Measurements from ENCODE around the gene GLA. TPM values are rescaled to one million over a fixed set of nuclear protein-coding genes. Genes with fewer than 3 reads are reported as not detected.

GLA gene
- total RNA-seq, 1 donor from 2014 or later, result 39.6 TPM

GRCh38 chrX:101390664-101391525, 16.8 kb downstream of the GLA start, which contains the start of gene RPL36A:
Gene RPL36A (plus strand): TSS chrX:101391011. CDS start chrX:101391044, 33 bp downstream.
- H3K27me3 ChIP-seq (ENCODE audit: control insufficient read depth, insufficient read depth, low read length), result no peaks in the 10 kb centered on the region
- no peaks in the 10 kb centered on the region for H3K36me3 ChIP-seq (ENCODE audit: control insufficient read depth, insufficient read depth, low read length)
- DNase-seq (ENCODE audit: low read depth), result peak; percentile 71
- H3K4me3 ChIP-seq (ENCODE audit: low read depth, low read length), result peak within 1 kb of the TSS; percentile 66
- TF ChIP-seq CTCF (IDR thresholded peaks at IDR 0.05; ENCODE audit: insufficient read depth, low read length, poor library complexity, severe bottlenecking), result peak; percentile 77

GRCh38 chrX:101388604-101389003, 19.1 kb downstream of the GLA start:
- TF ChIP-seq CTCF (IDR thresholded peaks at IDR 0.05; ENCODE audit: insufficient read depth, low read length, poor library complexity, severe bottlenecking), result no peak
- H3K4me3 ChIP-seq (ENCODE audit: low read depth, low read length), result no peak overlapping the region
- no peaks in the 10 kb centered on the region for H3K27me3 ChIP-seq (ENCODE audit: control insufficient read depth, insufficient read depth, low read length)
- DNase-seq (ENCODE audit: low read depth), result no peak
- H3K36me3 ChIP-seq (ENCODE audit: control insufficient read depth, insufficient read depth, low read length), result no peaks in the 10 kb centered on the region

- no peak for DNase-seq (ENCODE audit: low read depth)
- no peaks in the 10 kb centered on the region for H3K27me3 ChIP-seq (ENCODE audit: control insufficient read depth, insufficient read depth, low read length)
- H3K4me3 ChIP-seq (ENCODE audit: low read depth, low read length), result no peak overlapping the region
- no peak for TF ChIP-seq CTCF (IDR thresholded peaks at IDR 0.05; ENCODE audit: insufficient read depth, low read length, poor library complexity, severe bottlenecking)
- no peaks in the 10 kb centered on the region for H3K36me3 ChIP-seq (ENCODE audit: control insufficient read depth, insufficient read depth, low read length)
These were observed 21.2 kb downstream of the GLA start for GRCh38 chrX:101386542-101386885.

- H3K36me3 ChIP-seq (ENCODE audit: control insufficient read depth, insufficient read depth, low read length), result no peaks in the 10 kb centered on the region
- H3K4me3 ChIP-seq (ENCODE audit: low read depth, low read length), result no peak within 1 kb of the TSS
- H3K27me3 ChIP-seq (ENCODE audit: control insufficient read depth, insufficient read depth, low read length), result no peaks in the 10 kb centered on the region
- DNase-seq (ENCODE audit: low read depth), result no peak
- no peak for TF ChIP-seq CTCF (IDR thresholded peaks at IDR 0.05; ENCODE audit: insufficient read depth, low read length, poor library complexity, severe bottlenecking)
These were observed 21.8 kb downstream of the GLA start, which contains the start of gene BTK for GRCh38 chrX:101385795-101386541. Gene BTK (minus strand): TSS chrX:101386191. CDS start chrX:101375284, 10,907 bp downstream.

- no peak for DNase-seq (ENCODE audit: low read depth)
- no peaks in the 10 kb centered on the region for H3K36me3 ChIP-seq (ENCODE audit: control insufficient read depth, insufficient read depth, low read length)
- no peaks in the 10 kb centered on the region for H3K27me3 ChIP-seq (ENCODE audit: control insufficient read depth, insufficient read depth, low read length)
- TF ChIP-seq CTCF (IDR thresholded peaks at IDR 0.05; ENCODE audit: insufficient read depth, low read length, poor library complexity, severe bottlenecking), result no peak
- H3K4me3 ChIP-seq (ENCODE audit: low read depth, low read length), result no peak overlapping the region
These were observed 22.6 kb downstream of the GLA start for GRCh38 chrX:101385026-101385684.
